RWPE2 (cell line): Measurements from ENCODE around the gene ANKLE2.

Experiments used
- ATAC-seq: fragments of 200-7000 bp; cut with Tn5 transposase; 3 replicates; pipeline ENCODE4 v1.9.1; 2021; ENCODE audit warnings: low read depth
- DNase-seq: peaks from one replicate; pipeline ENCODE4 v3.0.0-alpha.2; 2020; ENCODE audit warnings: low spot score
- H3K27ac ChIP-seq: fragments of 450-650 bp; 2 replicates; pipeline ENCODE4 v1.5.1; 2017; ENCODE audit warnings: mild to moderate bottlenecking; ENCODE audit not compliant: poor library complexity, severe bottlenecking
- H3K27me3 ChIP-seq: fragments of 250-450 bp; sonication (Bioruptor Pico); 2 replicates; pipeline ENCODE4 v1.5.1; 2021; ENCODE audit warnings: mild to moderate bottlenecking, moderate library complexity; ENCODE audit not compliant: insufficient read depth, poor library complexity, severe bottlenecking
- H3K36me3 ChIP-seq: fragments of 250-450 bp; sonication (Bioruptor Pico); 2 replicates; pipeline ENCODE4 v1.5.1; 2020; ENCODE audit warnings: low read depth, mild to moderate bottlenecking, moderate library complexity
- H3K4me1 ChIP-seq: fragments of 250-450 bp; sonication (Bioruptor Pico); 2 replicates; pipeline ENCODE4 v1.5.1; 2021; ENCODE audit warnings: mild to moderate bottlenecking, moderate library complexity; ENCODE audit not compliant: insufficient read depth, poor library complexity, severe bottlenecking
- H3K4me3 ChIP-seq: fragments of 250-450 bp; sonication (Bioruptor Pico); 2 replicates; pipeline ENCODE4 v1.5.1; 2021; ENCODE audit warnings: mild to moderate bottlenecking, moderate library complexity; ENCODE audit not compliant: severe bottlenecking
- H3K9me3 ChIP-seq: fragments of 250-450 bp; sonication (Bioruptor Pico); 2 replicates; pipeline ENCODE4 v1.5.1; 2021; ENCODE audit warnings: mild to moderate bottlenecking, moderate library complexity; ENCODE audit not compliant: severe bottlenecking
- TF ChIP-seq, protein P1 (sequence below): fragments of 450-650 bp; IDR thresholded peaks from one replicate; pipeline ENCODE4 v1.5.1; 2017; ENCODE audit warnings: mild to moderate bottlenecking, moderate library complexity; ENCODE audit not compliant: poor library complexity, severe bottlenecking

Gene ANKLE2

DNA sequence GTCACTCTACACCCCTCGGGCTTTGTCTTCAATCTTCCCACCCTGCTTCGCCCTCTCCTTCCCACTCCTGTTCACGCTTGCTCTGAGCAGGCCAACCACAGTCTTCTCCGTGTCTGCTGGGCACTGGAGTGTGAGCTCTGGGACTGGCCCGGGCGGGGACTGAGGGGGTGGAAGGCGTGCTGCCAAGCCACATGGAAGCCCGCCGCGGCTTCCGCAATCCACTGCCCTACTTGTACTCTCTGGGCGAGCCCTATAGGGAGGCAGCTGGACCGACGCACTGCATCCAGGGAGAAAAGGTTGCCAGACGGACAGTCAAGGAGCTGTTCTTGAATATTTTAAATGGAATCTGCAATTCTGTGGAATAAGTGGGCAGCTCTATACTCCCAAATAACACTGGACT, 42.3 kb upstream of the ANKLE2 start:
- Histone ChIP-seq H3K4me3 (no peak overlapping the region), H3K27ac (no peak overlapping the region), H3K27me3 (no peaks in the 10 kb centered on the region), H3K4me1 (no peaks in the 10 kb centered on the region), H3K9me3 (no peaks in the 10 kb centered on the region), H3K36me3 (peaks cover 81% of the 10 kb centered on the region)
- ATAC-seq (no peak), DNase-seq (no peak)
- TF ChIP-seq, protein P1, sequence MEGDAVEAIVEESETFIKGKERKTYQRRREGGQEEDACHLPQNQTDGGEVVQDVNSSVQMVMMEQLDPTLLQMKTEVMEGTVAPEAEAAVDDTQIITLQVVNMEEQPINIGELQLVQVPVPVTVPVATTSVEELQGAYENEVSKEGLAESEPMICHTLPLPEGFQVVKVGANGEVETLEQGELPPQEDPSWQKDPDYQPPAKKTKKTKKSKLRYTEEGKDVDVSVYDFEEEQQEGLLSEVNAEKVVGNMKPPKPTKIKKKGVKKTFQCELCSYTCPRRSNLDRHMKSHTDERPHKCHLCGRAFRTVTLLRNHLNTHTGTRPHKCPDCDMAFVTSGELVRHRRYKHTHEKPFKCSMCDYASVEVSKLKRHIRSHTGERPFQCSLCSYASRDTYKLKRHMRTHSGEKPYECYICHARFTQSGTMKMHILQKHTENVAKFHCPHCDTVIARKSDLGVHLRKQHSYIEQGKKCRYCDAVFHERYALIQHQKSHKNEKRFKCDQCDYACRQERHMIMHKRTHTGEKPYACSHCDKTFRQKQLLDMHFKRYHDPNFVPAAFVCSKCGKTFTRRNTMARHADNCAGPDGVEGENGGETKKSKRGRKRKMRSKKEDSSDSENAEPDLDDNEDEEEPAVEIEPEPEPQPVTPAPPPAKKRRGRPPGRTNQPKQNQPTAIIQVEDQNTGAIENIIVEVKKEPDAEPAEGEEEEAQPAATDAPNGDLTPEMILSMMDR, result no peak

DNA sequence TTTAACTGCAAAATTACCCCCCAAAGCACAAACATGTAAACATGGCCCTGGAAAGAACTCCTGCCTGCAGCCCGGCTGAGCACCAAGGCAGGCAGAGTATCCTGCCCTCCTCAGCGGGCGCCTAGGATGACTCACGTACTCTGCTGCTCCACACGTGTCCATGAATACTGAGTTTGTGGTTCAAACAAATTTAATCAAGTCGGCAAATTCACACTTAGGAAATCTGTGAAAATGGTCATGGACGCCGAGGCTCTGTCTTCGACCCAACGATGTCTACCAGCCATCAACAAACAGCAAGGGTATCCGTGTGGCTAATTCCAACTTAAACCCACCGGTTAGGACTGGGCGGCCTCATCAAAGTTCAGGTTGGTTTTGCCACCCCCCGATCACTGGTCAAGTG, 41.5 kb upstream of the ANKLE2 start:
- Histone ChIP-seq H3K4me3 (no peak overlapping the region), H3K9me3 (no peaks in the 10 kb centered on the region), H3K4me1 (no peaks in the 10 kb centered on the region), H3K36me3 (peaks cover 77% of the 10 kb centered on the region), H3K27ac (no peak overlapping the region), H3K27me3 (no peaks in the 10 kb centered on the region)
- DNase-seq, result no peak
- TF ChIP-seq, protein P1, result no peak
- no peak for ATAC-seq

DNA sequence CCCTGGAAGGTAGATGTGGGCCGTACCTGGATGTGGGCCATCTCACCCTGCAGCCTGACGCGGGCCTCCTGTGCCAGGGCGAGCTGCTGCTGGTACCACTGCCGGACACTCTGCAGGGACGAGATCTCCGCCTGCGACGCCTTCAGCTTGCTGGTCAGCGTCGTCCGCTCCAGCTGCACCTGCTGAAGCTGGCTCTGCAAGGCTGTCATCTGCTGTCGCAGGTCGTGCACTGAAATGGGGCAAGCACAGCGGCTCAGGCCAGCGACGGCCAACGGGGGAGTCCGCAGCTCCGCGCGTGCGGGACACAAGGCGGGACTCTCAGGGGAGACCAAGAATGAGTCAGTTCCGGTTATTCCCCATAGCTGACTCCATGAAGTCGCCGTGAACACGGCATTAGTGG, 40.1 kb upstream of the ANKLE2 start:
- ATAC-seq, result no peak

DNA sequence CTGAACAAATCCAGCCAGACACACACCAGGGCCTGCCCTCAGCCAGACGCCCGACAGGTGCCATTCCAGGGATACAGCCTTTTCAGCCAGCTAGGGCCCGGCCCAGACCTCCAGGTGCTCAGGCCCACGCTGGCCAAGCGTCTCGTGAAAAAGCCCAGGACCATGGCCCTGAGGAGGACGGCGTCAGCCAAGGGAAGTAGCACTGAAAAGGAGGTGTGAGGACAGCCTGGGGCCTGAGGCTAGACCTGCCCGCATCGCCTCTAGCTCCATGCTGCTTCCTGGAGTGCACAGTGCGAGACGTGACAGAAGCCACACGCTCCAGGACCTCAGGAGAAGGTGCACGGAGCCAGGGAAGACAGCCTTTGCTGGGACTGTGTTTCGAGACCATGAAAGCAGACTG, 37.2 kb upstream of the ANKLE2 start:
- H3K27me3 ChIP-seq, result no peaks in the 10 kb centered on the region
- no peaks in the 10 kb centered on the region for H3K9me3 ChIP-seq
- DNase-seq (no peak), ATAC-seq (no peak)
- peaks cover 78% of the 10 kb centered on the region for H3K36me3 ChIP-seq
- no peaks in the 10 kb centered on the region for H3K4me1 ChIP-seq
- H3K4me3 ChIP-seq, result no peak overlapping the region
- no peak overlapping the region for H3K27ac ChIP-seq
- TF ChIP-seq, protein P1, result no peak

More for the DNA sequence above, 40.1 kb upstream of the ANKLE2 start:
- Histone ChIP-seq H3K4me3 (no peak overlapping the region), H3K9me3 (no peaks in the 10 kb centered on the region), H3K27ac (no peak overlapping the region), H3K36me3 (peaks cover 78% of the 10 kb centered on the region), H3K27me3 (no peaks in the 10 kb centered on the region), H3K4me1 (no peaks in the 10 kb centered on the region)
- no peak for DNase-seq
- TF ChIP-seq, protein P1, result no peak

DNA sequence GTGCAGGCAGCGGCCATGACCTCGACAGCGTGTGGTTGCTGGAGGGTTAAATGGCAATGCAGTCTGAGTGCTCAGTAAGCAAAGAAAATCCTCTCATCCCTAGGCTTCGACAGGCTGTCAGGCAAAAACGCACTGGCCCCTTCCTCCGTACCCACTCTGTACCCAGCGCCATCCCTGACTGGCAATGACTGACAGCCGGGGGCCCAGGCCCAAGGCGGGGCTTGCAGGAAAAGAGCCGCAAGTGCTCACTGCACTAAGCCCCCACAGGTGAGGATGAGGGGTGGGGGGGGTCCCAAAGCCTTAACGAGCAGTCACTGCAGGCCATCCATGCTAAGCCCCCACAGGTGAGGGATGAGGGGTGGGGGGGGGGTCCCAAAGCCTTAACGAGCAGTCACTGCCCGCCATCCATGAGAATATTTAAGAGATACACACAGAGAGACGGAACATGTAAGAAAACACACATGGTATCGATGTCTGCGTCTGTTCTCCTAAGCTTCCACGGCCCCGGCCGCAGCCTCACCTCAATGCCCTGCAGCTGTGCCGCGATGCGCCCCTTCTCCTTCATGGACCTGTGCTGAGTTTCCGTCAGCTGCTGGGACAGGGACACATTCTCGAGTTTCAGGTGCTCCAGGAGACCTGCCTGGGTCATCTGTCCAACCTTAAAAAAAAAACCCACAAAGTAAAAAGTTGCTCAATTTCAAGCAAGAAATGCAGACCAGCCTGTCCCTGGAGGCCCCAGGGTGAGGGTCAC, 36.4 kb upstream of the ANKLE2 start:
- TF ChIP-seq, protein P1, result no peak
- no peaks in the 10 kb centered on the region for H3K9me3 ChIP-seq
- ATAC-seq (no peak), DNase-seq (no peak)
- no peaks in the 10 kb centered on the region for H3K4me1 ChIP-seq
- H3K27me3 ChIP-seq, result no peaks in the 10 kb centered on the region
- H3K36me3 ChIP-seq, result peaks cover 71% of the 10 kb centered on the region
- H3K4me3 ChIP-seq, result no peak overlapping the region
- H3K27ac ChIP-seq, result no peak overlapping the region
